NCI-H128 (cell line): Measurements from ENCODE around the gene AKAP13.
"Not testable (repeated sequence)": the region's sequence is repeated elsewhere in the genome, so short reads cannot be mapped to it uniquely, and the experiment has no call there.

ENCODE experiments used
- DNase-seq: peaks from one replicate; lab custom pipeline; 2025; ENCODE audit not compliant: unreplicated experiment; lab: John Stamatoyannopoulos, UW

AKAP13 gene

GRCh38 chr15:85777250-85778106 is 397.1 kb downstream of the AKAP13 start:
- DNase-seq = no peak

DNA sequence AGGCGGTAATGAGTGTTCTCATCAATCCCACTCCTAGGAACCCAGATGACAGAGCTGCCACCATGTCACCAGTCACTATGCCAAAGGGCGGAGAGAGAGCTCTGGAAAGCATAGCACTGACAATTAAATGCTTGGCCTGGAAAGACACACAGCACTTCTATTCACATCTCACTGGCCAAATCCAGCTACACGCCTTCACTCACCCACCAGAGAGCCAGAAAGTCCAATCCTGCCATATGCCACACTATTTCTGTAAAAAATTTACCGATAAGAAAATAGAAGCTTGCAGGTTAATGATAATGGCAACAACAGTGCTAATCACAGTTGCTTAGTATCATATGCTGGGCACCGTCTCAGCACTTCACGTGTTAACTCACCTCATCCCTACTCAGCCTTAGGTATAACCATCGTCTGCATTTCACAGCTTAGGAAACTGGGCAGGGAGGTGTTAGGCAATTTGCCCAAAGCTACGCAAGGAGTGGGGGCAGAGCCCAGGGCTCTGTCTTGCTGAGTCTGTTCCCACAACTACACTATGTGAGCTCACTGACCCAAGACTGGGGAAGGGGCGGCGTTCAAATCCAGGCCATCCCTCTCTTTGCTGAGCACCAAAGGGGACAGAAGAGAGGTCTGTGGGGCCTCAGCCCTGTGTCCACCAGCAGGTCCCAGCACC is 397.8 kb downstream of the AKAP13 start:
- DNase-seq = no peak

GRCh38 chr15:85779249-85779648 is 398.8 kb downstream of the AKAP13 start:
- no peak for DNase-seq

DNA sequence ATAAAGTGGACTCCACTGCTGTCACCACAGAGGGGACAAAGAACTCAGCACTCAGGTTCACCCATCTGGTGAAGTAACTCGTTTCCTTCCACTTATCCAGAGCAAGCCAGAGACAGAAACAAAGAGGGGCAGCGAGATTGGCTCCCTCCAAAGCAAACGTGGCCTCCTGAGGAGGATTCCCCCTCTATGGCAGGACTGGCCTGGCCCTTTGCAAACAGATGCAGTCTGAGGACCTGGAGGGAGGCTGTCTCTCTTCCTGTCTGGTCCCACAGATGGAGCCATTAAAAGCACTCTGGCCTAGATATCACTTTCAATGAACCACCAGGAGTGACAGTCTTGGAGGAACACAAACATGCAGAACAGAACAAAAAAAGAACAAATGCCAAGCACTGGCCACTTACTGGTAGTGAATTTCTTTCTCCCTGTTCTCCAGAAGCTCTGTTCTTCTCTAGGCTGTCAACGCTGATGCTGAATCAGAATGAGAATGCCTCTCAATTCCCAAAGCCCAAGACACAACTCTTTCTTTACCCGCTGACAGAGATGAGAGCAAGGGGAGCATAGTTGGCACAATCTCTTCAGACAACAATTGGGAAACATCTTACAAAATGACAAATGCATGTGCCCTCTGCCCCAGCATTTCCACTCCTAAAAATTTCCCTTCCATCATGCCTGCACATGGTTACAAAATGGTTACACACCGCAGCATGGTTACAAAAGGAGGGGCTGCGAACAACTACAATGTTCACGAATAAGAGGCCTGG is 400.0 kb downstream of the AKAP13 start:
- DNase-seq = no peak

DNA sequence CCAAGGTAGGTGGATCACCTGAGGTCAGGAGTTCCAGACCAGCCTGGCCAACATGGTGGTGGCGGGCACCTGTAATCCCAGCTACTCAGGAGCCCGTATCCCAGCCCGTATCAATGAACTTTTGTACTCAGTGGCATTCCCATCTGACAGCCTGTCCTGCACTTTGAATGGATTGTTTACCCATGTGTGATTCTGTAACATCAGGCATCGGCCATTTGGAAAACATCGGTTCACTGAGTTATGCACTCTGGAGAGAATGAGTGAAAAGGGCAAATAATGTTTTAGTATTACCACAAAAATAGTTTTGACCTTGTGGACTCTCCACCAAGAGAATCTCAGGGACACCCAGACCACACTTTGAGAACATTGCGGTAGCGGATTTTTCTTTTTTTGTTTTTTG is 400.7 kb downstream of the AKAP13 start:
- DNase-seq = no peak

DNA sequence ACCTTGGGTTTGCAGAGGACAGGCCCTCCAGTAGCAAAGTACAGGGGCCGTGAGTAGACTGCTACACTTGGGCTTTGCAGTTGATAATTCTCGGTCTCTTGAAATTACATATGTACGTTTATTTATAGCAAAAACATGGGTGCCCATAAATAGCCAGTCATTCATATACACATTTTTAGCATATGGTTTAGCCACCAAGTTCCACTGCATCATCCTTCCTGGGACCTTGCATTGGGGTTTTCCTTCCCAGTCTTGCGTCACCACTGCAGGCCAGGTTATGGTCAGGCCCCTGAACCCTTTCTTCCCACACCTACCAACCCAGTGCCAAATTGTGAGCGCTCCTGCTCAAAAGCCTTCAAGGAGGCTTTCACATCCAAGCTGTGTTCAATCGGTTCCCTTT is 401.7 kb downstream of the AKAP13 start:
- DNase-seq = no peak

DNA sequence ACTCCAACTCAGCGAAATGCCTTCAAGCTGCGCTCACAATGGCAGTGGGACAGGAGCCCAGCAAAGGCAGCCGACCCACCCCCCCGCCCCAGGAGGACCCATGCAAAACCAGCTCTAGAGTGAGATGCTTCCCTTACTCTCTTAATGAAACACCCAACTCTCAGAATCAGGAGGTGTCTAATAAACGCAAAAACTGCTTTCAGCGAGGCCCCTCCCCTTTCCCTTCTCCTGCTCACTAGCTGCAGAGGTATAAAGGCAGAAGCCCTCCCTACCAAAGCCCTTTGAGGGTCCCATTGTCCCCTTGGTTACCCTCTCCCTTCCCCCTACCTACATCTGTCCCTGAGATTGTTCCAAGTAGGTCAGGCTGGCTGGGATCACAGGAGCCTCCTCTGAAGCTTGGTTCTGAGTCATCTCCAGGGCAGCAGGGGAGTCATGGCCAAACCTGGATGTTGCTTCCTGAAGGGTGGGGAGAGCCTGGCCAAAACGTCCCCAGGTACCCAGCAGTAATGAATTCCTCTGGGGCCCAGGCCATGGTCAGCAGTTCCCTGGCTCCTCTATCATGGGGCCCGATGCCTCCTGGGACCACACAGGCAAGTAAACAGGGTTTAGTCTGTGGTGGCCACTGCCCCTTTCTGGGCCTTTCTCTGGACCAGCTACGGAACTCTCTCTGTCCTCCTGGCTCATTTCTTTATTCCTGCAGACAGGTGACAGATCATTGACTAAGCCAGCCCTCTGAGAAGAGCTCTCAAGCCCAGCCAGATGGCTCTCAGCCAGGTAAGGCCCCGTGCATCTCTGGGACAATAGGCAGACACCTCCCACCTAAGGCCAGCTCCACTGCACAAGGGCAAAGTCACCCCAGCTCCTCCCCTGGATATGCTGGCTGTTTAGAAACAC is 405.7 kb downstream of the AKAP13 start:
- DNase-seq = peak; percentile 56

DNA sequence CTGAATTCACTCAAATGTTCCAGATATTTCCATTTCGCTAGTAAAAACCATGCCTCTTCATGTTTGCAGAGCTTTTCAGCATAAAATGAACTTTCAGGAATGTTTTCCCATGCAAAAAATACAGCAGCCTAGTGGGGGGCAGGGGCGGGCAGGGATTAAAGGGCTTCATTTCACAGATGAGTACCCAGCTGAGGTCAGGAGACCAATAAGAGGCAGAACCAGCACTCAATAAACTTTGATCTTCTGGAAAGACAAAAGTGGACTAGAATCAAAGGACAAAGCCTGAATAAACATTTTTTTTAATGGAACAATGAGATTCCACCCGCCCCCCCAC is 406.3 kb downstream of the AKAP13 start:
- no peak for DNase-seq

DNA sequence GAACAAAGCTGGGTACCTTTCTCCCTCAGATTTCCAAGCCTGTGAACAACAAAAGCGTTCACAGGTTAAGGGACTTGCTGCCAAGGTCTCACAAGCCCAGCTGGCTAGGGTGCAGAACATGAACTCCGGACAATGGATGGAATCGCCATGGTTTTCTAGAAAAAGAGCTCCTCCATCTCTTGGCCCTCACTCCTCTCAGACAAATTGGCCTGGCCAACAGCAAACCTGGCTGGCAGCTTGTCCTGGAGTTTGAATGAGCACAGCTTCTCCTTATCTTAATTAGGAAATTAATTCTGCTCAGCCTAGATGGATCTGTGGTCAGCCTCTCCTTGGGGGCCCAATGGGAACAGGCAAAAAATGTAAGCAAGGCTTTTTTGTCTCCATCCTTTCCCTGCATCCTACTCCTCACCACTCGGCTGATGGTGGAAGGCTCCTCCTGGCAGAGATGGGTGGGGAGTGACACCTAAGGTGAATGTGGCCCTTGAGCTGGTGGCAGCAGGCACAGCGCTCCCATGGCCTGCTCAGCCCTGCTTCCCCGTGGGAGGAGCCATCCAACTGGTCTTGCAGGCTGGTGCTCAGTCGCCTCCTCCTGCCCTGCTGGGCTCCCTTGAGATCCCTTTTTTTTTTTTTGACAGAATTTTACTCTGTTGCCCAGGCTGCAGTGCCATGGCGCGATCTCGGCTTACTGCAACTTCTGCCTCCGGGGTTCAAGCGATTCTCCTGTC is 408.5 kb downstream of the AKAP13 start:
- no peak for DNase-seq

- no peak for DNase-seq
These were observed 409.1 kb downstream of the AKAP13 start for GRCh38 chr15:85789496-85789875.

DNA sequence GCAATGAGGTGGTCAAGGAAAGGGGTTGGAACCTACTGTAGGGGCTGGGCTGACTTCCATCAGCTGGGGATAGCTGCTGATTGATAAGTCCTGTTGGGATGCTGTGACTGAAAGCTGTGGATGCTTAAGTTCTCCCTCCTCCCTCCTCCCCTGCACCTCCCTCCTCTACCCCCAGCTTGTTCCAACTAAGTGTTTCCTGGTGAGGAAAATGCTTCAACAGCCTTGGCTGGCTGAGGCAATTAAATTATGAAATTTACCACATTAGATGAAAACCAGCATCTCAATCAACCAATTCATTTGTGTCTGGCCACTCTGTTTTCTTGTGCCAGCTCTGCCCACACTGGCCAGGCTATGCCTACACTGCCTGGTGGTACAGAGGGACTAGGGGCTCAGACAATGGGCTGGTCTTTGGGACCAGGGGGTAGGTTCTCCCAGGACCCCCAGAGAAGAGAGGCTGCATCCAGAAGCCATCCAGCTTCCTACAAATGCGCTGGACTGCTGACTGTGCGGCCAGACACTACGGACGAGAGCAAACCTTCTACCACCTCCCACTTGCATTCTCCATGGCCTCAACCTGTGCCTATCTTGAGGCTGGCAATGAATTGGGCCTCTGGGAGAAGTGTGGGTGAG is 411.8 kb downstream of the AKAP13 start:
- no peak for DNase-seq

DNA sequence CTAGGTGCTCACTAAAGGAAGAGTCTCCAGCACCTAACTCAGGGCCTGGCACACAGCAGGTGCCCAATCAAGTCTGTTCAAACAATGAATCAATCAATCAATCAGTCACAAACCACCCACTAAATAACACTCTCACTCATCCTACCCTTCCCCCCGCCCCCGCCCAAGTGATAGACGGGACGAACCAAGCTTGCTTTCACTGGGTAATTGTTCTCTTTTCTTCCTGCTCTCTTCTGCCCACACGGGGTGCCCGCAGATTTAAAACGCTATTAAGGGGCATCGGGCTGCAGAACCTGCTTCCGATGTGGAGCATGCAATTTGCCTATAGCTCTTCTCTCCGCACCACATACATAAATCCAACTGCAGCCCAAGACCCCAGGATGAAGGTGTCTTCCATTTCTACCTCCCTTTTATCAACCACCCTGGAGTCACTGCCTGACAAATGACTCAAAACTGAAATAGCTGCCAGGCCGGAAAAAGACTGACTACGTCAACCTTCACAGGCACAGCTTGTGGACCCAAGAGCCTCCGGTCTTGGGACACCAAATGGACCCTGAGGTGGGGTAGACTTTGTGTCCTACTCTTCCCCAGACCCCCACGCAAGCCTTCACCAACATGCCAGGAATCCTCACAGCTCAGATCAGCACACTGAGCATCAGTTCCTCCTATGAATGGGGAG is 412.6 kb downstream of the AKAP13 start:
- no peak for DNase-seq

- no peak for DNase-seq
These were observed 413.5 kb downstream of the AKAP13 start for GRCh38 chr15:85793641-85794597.

GRCh38 chr15:85794598-85795336 is 414.4 kb downstream of the AKAP13 start, which contains the start of gene KLHL25:
TSS of gene KLHL25 (minus strand) at chr15:85794925. CDS start at chr15:85769810, 25,115 bp downstream.
- DNase-seq = peak; percentile 75

GRCh38 chr15:85795337-85796305 is 415.2 kb downstream of the AKAP13 start:
- DNase-seq = no peak

DNA sequence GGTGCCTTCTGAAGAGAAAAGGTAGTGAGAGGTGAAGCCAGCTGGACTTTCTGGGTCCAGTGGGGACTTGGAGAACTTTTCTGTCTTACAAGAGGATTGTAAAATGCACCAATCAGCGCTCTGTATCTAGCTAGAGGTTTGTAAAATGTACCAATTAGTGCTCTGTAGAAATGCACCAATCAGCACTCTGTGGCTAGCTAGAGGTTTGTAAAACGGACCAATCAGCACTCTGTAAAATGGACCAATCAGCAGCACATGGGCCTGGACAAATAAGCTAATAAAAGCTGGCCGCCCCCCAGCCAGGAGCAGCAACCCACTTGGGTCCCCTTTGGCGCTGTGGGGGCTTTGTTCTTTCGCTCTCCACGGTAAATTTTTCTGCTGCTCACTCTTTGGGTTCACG is 416.0 kb downstream of the AKAP13 start:
- not testable (repeated sequence) for DNase-seq
